Measurements from ENCODE around the gene IDI1. TPM values are rescaled to one million over a fixed set of nuclear protein-coding genes. Genes with fewer than 3 reads are reported as not detected.
A peak's percentile ranks its signal among the peaks of the same experiment; 100 is the strongest.
"Not testable (repeated sequence)": the region's sequence is repeated elsewhere in the genome, so short reads cannot be mapped to it uniquely, and the experiment has no call there.

IDI1 gene
- total RNA-seq, 2 experiments from 2014 or later = 68.2 to 68.5 TPM

DNA sequence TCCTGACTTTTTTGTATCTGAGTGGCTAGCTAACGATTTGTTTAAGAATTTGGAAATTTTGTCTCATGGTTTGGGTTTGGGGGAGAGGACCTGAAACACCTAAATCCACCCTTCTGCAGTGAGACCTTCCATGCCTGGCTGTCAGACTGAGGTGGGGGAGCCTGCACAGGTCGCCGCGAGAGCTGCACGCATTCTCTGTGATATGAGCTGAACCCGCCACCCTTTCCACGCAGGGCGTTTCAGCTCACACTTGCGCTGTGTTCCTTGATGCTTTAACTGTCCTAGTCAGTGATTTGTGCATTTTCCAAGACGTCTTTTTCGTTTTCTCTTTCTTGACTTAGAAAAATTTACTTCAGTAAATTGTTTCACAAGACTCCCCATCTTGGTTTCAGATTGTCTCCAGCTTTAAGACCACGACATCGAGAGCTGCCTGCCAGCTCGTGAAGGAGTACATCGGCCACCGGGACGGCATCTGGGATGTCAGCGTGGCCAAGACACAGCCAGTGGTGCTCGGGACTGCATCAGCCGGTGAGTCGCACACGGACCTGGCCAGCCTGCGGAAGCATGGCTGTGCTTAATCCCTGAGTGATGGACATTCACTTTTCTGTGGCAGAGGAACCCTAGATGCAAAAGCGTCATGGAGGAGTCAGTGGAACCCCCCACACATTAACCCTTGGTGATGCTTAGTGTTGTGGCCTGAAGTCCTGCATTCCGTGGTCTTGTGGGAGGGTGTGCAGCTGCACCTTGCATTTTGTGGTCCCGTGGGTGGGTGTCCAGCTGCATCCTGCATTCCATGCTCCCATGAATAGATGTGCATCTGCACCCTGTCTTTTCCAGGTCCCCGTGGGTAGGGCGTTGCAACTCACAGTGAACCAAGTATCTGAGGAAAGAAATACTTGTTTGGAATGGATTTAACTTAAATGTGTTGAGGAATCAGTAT lies 35.4 kb upstream of the IDI1 start:
- Mint-ChIP-seq H3K27ac (no peak overlapping the region), H3K36me3 (ENCODE audit: low read depth) (peaks cover 37% of the 10 kb centered on the region), H3K27me3 (ENCODE audit: low read depth) (no peaks in the 10 kb centered on the region), H3K9me3 (no peaks in the 10 kb centered on the region), H3K4me3 (no peak overlapping the region), H3K4me1 (ENCODE audit: low read depth) (peaks cover 5% of the 10 kb centered on the region)
- DNase-seq = no peak
- intact Hi-C loops (cut with micrococcal nuclease) = no loop called here
- CTCF ChIA-PET = interaction anchor here (2.1 kb wide), 1 partner anchor 26 kb away, joined by 7 read pairs; no protein-coding TSS in a partner anchor

GRCh38 chr10:1083581-1083980 lies 34.7 kb upstream of the IDI1 start:
- peaks cover 5% of the 10 kb centered on the region for H3K4me1 Mint-ChIP-seq (ENCODE audit: low read depth)
- CTCF ChIA-PET = no interaction called here
- H3K9me3 Mint-ChIP-seq = no peaks in the 10 kb centered on the region
- H3K27me3 Mint-ChIP-seq (ENCODE audit: low read depth) = no peaks in the 10 kb centered on the region
- peaks cover 37% of the 10 kb centered on the region for H3K36me3 Mint-ChIP-seq (ENCODE audit: low read depth)
- intact Hi-C loops (cut with micrococcal nuclease) = no loop called here
- H3K4me3 Mint-ChIP-seq = no peak overlapping the region
- no peak for DNase-seq
- H3K27ac Mint-ChIP-seq = no peak overlapping the region

DNA sequence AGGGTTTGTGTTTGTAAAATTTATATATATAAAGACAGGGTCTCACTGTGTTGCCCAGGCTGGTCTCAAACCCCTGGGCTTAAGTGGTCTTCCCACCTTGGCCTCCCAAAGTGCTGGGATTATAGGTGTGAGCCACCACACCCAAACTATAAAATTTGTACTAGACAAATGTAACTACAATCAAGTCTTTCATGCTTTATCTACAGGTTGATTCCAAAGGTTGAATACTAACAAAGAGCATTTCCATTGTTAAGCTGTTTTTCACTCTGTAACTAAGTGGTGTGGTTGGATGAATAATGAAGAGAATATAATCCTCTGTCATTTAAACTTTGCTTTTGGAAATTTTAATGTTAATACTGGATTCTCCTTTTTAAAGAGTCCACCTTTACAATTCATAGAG lies 29.7 kb upstream of the IDI1 start:
- no peaks in the 10 kb centered on the region for H3K9me3 Mint-ChIP-seq

GRCh38 chr10:1074748-1075308 lies 25.9 kb upstream of the IDI1 start:
- CTCF ChIA-PET = interaction anchor here (0.7 to 1.0 kb wide), 2 partner anchors 13 to 32 kb away, joined by 3 read pairs; no protein-coding TSS in a partner anchor
- no peak for DNase-seq
- Mint-ChIP-seq H3K36me3 (ENCODE audit: low read depth) (peaks cover 17% of the 10 kb centered on the region), H3K27me3 (ENCODE audit: low read depth) (no peaks in the 10 kb centered on the region), H3K27ac (no peak overlapping the region), H3K9me3 (no peaks in the 10 kb centered on the region), H3K4me1 (ENCODE audit: low read depth) (peaks cover 11% of the 10 kb centered on the region), H3K4me3 (no peak overlapping the region)
- intact Hi-C loops (cut with micrococcal nuclease) = loop anchor here (5.0 kb wide), 1 partner anchor 563 kb away; no protein-coding TSS in a partner anchor

More for the DNA sequence above, 29.7 kb upstream of the IDI1 start:
- CTCF ChIA-PET = no interaction called here
- H3K4me1 Mint-ChIP-seq (ENCODE audit: low read depth) = peaks cover 8% of the 10 kb centered on the region
- intact Hi-C loops (cut with micrococcal nuclease) = loop anchor here (5.0 kb wide), 1 partner anchor 566 kb away; no protein-coding TSS in a partner anchor
- no peak overlapping the region for H3K27ac Mint-ChIP-seq
- no peaks in the 10 kb centered on the region for H3K27me3 Mint-ChIP-seq (ENCODE audit: low read depth)
- no peak for DNase-seq
- H3K36me3 Mint-ChIP-seq (ENCODE audit: low read depth) = peaks cover 26% of the 10 kb centered on the region
- no peak overlapping the region for H3K4me3 Mint-ChIP-seq

DNA sequence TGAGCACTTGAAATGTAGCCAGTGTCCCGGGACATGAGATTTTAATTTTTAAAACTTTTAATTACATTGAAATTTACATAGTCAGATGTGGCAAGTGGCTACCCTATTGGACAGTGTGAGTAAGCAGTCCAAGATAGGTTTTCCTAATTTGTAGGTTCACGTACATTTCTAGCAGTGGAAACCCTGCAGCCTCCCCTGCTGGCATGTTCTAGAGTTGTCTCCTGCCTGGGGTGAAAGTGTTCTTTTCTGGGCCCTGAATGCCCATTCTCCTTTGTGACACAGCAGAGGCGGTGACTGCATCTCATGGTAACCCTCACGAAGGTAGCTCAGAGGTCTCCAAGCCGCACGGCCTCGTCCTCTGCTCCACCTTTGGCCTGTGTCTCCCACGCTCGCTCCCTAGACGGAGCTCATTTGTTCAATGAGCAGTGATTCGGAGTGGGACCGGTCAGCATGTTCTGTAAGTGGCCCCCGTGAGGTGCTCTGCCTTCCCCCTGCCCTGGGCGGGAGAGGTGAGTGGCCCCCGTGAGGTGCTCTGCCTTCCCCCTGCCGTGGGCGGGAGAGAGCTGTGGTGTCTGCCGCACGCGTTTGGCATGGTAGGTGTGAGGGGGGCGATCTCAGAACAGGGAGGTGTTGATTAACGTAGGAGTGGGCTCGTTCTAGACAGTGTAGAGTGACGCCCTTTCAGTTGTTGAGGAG lies 25.3 kb upstream of the IDI1 start:
- Mint-ChIP-seq H3K36me3 (ENCODE audit: low read depth) (peaks cover 16% of the 10 kb centered on the region), H3K27ac (no peak overlapping the region), H3K9me3 (no peaks in the 10 kb centered on the region), H3K27me3 (ENCODE audit: low read depth) (no peaks in the 10 kb centered on the region), H3K4me3 (no peak overlapping the region), H3K4me1 (ENCODE audit: low read depth) (peaks cover 17% of the 10 kb centered on the region)
- no peak for DNase-seq
- intact Hi-C loops (cut with micrococcal nuclease) = no loop called here
- CTCF ChIA-PET = interaction anchor here (0.7 to 1.3 kb wide), 2 partner anchors 13 to 24 kb away, joined by 3 read pairs; no protein-coding TSS in a partner anchor

- intact Hi-C loops (cut with micrococcal nuclease) = no loop called here
- Mint-ChIP-seq H3K36me3 (ENCODE audit: low read depth) (peaks cover 10% of the 10 kb centered on the region), H3K9me3 (no peaks in the 10 kb centered on the region), H3K27me3 (ENCODE audit: low read depth) (no peaks in the 10 kb centered on the region), H3K4me3 (no peak overlapping the region), H3K27ac (no peak overlapping the region), H3K4me1 (ENCODE audit: low read depth) (peaks cover 37% of the 10 kb centered on the region)
- DNase-seq = no peak
- CTCF ChIA-PET = no interaction called here
These were observed 22.0 kb upstream of the IDI1 start for GRCh38 chr10:1070919-1071318.

GRCh38 chr10:1068380-1069361 lies 19.8 kb upstream of the IDI1 start:
- H3K36me3 Mint-ChIP-seq (ENCODE audit: low read depth) = peaks cover 5% of the 10 kb centered on the region
- intact Hi-C loops (cut with micrococcal nuclease) = no loop called here
- no peak for DNase-seq
- peaks cover 45% of the 10 kb centered on the region for H3K4me1 Mint-ChIP-seq (ENCODE audit: low read depth)
- H3K9me3 Mint-ChIP-seq = no peaks in the 10 kb centered on the region
- CTCF ChIA-PET = no interaction called here
- H3K4me3 Mint-ChIP-seq = no peak overlapping the region
- H3K27ac Mint-ChIP-seq = no peak overlapping the region
- no peaks in the 10 kb centered on the region for H3K27me3 Mint-ChIP-seq (ENCODE audit: low read depth)

DNA sequence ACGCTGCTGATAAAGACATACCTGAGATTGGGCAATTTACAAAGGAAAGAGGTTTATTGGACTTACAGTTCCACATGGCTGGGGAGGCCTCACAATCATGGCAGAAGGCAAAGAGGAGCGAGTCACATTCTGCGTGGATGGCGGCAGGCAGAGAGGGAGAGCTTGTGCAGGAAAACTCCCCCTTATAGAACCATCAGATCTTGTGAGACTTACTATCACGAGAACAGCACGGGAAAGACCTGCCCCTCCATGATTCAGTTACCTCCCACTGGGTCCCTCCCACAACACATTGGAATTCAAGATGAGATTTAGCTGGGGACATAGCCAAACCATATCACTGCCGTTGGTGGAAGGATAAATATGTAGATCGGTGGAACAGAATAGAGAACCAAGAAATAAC lies 17.8 kb upstream of the IDI1 start:
- H3K27me3 Mint-ChIP-seq (ENCODE audit: low read depth); H3K36me3 Mint-ChIP-seq (ENCODE audit: low read depth); CTCF ChIA-PET; H3K4me3 Mint-ChIP-seq; H3K27ac Mint-ChIP-seq; DNase-seq; intact Hi-C loops (cut with micrococcal nuclease); H3K9me3 Mint-ChIP-seq: not testable (repeated sequence)
- peaks cover 64% of the 10 kb centered on the region for H3K4me1 Mint-ChIP-seq (ENCODE audit: low read depth)

DNA sequence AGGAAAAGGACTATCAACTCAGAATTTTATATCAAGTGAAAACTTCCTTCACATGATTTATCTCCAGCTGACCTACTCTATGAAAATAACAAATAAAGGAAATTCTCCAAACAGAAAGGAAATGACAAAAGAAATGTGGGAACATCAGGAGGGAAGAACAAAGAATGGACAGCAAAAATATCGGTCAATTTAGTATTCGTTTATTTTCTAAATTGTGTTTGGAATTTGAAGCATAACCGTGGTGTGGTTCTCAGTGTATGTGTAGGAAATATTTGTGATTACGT lies 16.0 kb upstream of the IDI1 start:
- H3K36me3 Mint-ChIP-seq (ENCODE audit: low read depth) = peaks cover 4% of the 10 kb centered on the region
- peak overlapping the region; percentile 5 for H3K27ac Mint-ChIP-seq
- H3K4me1 Mint-ChIP-seq (ENCODE audit: low read depth) = peaks cover 78% of the 10 kb centered on the region
- no peak for DNase-seq
- no peaks in the 10 kb centered on the region for H3K27me3 Mint-ChIP-seq (ENCODE audit: low read depth)
- H3K4me3 Mint-ChIP-seq = no peak overlapping the region
- H3K9me3 Mint-ChIP-seq = no peaks in the 10 kb centered on the region
- intact Hi-C loops (cut with micrococcal nuclease) = no loop called here
- CTCF ChIA-PET = no interaction called here

DNA sequence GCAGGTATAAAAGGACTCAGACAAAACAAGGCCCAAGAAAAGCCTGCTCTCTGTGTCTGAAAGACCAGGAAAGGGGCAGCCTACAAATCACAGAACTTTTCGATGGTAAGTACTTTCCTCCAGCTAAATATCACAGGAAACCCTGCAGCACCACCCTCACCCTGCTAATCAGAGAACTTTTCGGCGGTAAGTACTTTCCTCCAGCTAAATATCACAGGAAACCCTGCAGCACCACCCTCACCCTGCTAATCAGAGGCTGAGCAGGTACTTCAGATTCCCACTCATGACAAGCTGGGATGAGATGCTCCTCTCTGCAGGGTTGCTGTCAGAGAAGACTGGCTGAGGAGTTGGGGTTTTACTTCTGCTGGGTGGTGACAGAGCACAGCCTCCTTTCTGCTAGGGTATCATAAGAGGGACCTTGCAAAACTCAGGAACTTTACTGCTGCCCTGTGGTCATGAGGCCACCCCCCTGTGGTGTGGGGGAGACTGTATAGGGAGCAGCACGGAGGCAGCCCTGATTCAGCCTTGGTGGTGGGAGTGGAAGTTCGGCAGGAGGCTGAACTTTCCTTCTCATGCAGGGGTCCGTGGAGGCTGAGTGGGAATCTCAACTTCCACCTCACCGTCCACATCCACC lies 14.4 kb upstream of the IDI1 start:
- Mint-ChIP-seq H3K9me3 (no peaks in the 10 kb centered on the region), H3K4me1 (ENCODE audit: low read depth) (peaks cover 77% of the 10 kb centered on the region), H3K36me3 (ENCODE audit: low read depth) (peaks cover 6% of the 10 kb centered on the region), H3K4me3 (peak overlapping the region; percentile 30), H3K27me3 (ENCODE audit: low read depth) (no peaks in the 10 kb centered on the region), H3K27ac (peak overlapping the region; percentile 70)
- CTCF ChIA-PET = no interaction called here
- intact Hi-C loops (cut with micrococcal nuclease) = loop anchor here (2.0 kb wide), 1 partner anchor 15 kb away; the partner anchor contains the start of gene IDI1
- DNase-seq = peak; percentile 32

DNA sequence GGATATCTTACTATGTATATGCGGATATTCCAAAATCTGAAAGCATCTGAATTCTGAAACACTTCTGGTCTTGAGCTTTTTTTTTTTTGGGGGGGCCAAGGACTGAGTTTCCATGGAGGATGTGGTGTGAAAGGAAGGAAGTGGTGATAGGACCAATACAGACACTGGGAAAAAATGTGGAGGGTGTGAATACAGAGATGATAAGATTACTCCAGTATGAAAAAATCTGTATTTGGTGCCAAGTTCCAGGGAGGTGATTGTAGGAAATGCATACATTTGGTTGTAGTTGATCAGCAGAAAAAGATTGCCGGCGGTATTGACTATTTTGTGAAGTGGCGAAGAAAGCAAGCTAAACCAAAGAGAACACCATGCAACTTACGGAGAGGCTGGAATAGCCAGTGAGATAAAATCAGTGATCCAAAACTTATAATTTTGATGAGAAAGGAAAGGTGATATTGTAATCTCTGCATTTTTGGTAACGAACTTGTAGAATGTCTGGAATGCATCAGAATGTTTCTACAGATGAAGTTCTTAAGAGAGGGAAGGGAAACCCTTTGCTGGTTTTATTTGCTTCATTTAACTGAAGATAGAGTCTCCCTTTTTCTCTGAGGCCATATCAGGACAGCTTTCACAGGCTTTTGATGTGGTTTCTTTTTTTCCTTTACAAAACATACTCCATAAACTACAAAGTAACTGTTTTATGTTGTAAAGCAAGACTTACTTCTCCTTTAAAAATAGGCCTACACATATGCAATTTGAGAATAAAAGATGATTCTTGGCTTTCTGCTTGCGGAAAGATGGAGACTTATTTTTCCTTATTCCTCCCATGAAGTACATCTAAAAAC lies 13.2 kb upstream of the IDI1 start:
- peak overlapping the region; percentile 30 for H3K4me3 Mint-ChIP-seq
- H3K4me1 Mint-ChIP-seq (ENCODE audit: low read depth) = peaks cover 78% of the 10 kb centered on the region
- peak overlapping the region; percentile 70 for H3K27ac Mint-ChIP-seq
- H3K27me3 Mint-ChIP-seq (ENCODE audit: low read depth) = no peaks in the 10 kb centered on the region
- peaks cover 8% of the 10 kb centered on the region for H3K36me3 Mint-ChIP-seq (ENCODE audit: low read depth)
- H3K9me3 Mint-ChIP-seq = no peaks in the 10 kb centered on the region
- CTCF ChIA-PET = no interaction called here
- DNase-seq = no peak
- intact Hi-C loops (cut with micrococcal nuclease) = loop anchor here (2.0 kb wide), 1 partner anchor 13 kb away; the partner anchor contains the start of gene IDI1
